Renal pelvis (tissue), 4 donors: ENCODE data around the gene NCOA7. TPM values are rescaled to one million over a fixed set of nuclear protein-coding genes. Genes with fewer than 3 reads are reported as not detected.
"Not testable (repeated sequence)": the region's sequence is repeated elsewhere in the genome, so short reads cannot be mapped to it uniquely, and the experiment has no call there.

Experiments
- DNase-seq: peaks from one replicate; pipeline ENCODE4 v3.0.0-alpha.2; 2013
- polyA plus RNA-seq, 3 donors: library from polyadenylated mRNA; unstranded; fragments of 120-200 nt; gene quantifications; one replicate each; pipeline ENCODE4 v1.2.1, GENCODE V29; 2013; ENCODE audit not compliant: insufficient read length in 3 of 3

NCOA7 gene
- polyA plus RNA-seq, 3 donors: 31.4 to 50.9 (median 42.6) TPM

- DNase-seq: no peak
Measured at GRCh38 chr6:125863023-125863422, 72.3 kb downstream of the NCOA7 start.

GRCh38 chr6:125865015-125865414, 74.3 kb downstream of the NCOA7 start:
- DNase-seq: no peak

DNA sequence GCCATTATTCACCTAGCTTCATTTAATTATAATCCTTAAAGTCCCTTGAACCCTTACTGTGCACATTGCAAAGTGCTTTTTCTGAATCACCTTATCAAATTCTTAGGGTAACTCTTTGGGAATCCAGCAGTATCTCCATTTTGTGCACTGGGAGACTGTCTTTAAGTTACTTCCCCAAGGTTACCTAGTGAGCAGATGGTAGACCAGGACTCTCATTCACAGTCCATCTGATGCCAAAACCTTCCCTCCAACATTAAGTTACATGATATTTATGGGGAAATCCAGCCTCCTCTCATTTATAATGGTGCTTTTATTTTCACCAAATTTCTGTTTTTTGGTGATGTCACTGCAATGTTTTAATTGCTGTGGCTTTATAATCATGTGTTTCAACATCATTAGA, 75.7 kb downstream of the NCOA7 start:
- no peak for DNase-seq

DNA sequence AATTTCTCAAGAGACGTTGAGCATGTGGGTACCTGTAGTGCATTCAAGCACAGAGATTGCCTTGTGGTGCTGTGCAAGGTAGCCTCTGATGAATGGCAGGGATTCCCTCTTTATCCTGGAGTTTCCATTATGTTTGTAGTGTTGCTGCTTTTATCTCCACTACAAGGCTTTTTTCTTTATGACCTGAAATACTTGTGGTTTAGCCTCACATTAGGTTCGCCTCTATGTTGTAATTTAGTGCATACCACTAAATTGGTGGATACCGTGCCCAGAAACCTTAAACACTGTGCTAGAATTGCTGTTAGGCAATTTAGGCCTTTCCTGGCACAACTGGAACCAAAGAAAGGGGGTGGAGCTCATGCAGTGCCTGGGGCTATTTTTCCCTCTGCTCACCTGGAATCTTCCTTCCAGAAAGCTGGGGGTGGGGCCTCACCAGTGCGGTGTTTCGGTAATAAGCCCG, 76.8 kb downstream of the NCOA7 start:
- peak; percentile 23 for DNase-seq

DNA sequence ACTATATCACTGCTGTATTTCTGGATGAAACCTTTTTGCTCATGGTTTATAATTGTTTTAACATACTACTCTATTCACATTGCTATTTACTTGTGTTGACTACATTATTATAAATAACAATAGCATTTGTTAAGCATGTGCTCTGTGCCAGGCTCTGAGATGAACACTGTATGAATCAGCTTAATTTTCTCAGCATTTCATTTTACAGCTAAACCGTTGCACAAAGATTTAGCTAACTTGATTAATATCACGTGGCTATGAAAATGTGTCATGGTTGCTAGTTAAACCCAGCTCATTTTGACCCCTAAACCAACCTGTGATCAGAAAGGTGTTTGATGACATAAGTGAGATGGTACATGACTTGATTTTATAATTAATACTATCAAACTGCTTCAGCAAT, 77.5 kb downstream of the NCOA7 start:
- DNase-seq: no peak

GRCh38 chr6:125868678-125869395, 78.1 kb downstream of the NCOA7 start:
- DNase-seq: no peak

- no peak for DNase-seq
Measured at GRCh38 chr6:125869427-125869826, 78.7 kb downstream of the NCOA7 start.

- DNase-seq: no peak
Measured at GRCh38 chr6:125871365-125871764, 80.6 kb downstream of the NCOA7 start.

DNA sequence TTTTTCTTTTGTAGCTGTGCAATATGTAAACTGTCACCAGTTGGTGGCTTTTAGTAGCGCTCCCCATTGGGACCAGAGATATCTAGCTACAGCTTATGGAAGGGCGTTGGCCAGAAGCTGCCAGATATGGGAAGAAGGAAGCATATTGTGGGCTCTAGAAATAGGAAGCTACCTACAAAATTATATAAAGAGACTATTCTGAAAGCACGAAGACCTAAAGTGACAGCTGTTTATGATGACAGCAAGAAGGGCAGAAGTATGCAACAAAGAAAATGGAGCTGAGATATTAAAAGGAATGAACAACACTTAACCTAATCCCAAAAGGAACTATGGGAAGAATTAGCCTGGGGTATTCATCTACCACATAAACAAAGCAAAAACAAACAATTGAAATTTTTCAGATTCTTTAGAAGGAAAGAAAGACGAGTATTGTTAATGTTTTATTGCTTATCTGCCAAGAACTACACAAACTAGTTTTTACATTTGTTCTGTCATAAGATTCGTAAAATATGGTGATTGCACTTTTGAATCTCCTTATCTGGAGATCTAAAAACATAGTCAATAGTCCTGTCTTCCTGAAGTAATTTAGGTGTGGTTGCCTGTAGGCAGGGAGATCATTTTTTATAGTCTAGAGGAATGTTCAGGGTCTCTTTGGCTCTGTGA, 81.6 kb downstream of the NCOA7 start:
- DNase-seq: no peak

- no peak for DNase-seq
Measured at GRCh38 chr6:125882243-125882642, 91.5 kb downstream of the NCOA7 start.

- no peak for DNase-seq
Measured at GRCh38 chr6:125884634-125885371, 94.0 kb downstream of the NCOA7 start.

DNA sequence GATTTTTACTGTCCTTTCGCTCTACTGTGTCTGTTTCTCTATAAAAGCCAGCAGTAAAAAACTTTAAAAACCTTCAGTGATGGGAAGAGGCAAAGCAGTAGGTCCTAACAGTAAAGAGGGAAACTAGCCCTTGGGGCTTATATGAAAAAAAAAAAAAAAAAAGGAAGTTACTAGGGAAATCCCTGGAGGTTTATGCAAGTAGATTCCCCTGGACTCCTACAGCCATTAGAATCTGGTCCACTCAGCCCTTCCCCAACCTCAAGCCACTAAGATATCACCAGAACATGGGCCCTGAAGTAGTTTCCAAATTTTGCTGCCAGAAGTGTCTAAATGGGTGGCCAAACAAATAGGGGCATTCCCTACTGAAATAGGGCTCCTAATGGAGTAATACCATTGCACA, 95.3 kb downstream of the NCOA7 start:
- no peak for DNase-seq

GRCh38 chr6:125886914-125887313, 96.2 kb downstream of the NCOA7 start:
- DNase-seq: no peak

DNA sequence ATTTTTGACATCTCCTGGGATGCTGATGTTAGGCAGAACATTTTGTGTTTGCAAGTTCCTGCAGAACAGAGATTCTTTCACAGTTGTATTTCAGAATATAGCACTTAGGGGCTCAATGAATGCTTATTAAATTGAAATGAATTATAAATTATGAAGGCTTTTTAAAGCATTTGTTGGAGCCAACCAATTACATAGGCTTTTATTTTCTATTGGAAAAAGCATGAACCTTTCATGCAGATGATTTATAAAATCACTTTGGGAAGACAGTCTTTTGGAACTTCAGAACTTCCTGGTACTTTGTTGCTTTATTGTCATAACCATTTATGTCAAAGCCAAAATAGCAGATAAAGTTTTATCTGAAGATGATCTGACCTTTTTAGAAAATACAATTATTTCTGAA, 96.6 kb downstream of the NCOA7 start:
- DNase-seq: no peak

GRCh38 chr6:125888989-125889656, 98.4 kb downstream of the NCOA7 start:
- DNase-seq: no peak

DNA sequence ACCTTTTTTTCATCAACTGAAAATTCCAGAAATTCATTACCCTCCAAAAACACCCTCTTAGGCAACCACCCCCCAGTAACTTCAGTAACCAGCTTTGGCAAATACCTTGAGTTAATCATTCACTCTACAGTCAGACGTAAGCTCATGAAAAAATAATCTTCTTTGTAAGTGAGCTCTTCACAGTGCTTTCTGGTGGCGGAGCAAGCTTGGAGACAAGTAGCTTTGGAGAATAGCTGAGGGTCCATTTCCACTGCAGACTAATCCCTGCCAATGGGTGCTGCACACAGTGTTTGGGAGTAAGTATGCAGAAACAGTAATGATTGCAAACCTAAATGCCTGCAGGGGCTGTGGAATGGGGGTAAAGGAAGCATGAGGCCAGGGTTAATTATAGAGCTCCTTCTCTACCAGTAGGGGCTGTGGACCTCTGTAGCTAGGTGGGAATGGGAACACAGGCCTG, 109.0 kb downstream of the NCOA7 start:
- DNase-seq: no peak

GRCh38 chr6:125904871-125905270, 114.1 kb downstream of the NCOA7 start:
- no peak for DNase-seq

GRCh38 chr6:125906158-125906998, 115.6 kb downstream of the NCOA7 start:
- no peak for DNase-seq

DNA sequence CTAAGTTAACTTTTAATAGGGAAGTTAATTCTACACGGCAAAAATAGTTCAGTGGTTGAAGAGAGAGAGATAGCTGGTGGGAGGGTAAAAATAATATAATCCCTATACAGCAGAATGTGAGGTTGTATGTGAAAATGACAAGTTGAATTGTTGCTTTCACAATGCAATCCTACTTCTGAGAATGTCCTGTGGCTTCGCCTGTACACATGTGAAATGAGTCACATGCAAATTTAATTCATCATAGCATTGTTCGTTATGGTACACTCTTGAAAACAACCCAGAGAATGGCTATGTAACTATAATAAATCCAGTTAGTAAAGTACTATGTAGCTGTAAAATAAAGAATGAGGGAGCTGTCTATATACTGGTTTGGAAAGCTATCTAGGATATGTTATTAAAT, 119.8 kb downstream of the NCOA7 start:
- no peak for DNase-seq

- not testable (repeated sequence) for DNase-seq
Measured at GRCh38 chr6:125911051-125911451, 120.3 kb downstream of the NCOA7 start.

- DNase-seq: not testable (repeated sequence)
Measured at GRCh38 chr6:125912430-125912829, 121.7 kb downstream of the NCOA7 start.
